Lung (tissue), 12 donors: ENCODE results near the gene DCTD. TPM values are rescaled to one million over a fixed set of nuclear protein-coding genes. Genes with fewer than 3 reads are reported as not detected.

Experiments
- ATAC-seq: fragments of 200-7000 bp; cut with Tn5 transposase; one replicate; pipeline ENCODE4 v1.9.1; 2020; ENCODE audit warnings: moderate number of reproducible peaks; ENCODE audit not compliant: insufficient read depth, low FRiP score
- DNase-seq, 3 donors: peaks; one replicate each; pipeline ENCODE4 v3.0.0-alpha.2; 2013 to 2017
- H3K27ac ChIP-seq, 2 donors: one replicate each; pipeline ENCODE4 v1.5.1; 2013; ENCODE audit warnings: mild to moderate bottlenecking in 2 of 2, moderate library complexity in 2 of 2, control low read depth in 1 of 2, inconsistent platforms in 1 of 2, low read depth in 1 of 2, low read length in 1 of 2
- H3K27me3 ChIP-seq, 3 donors: one replicate each; pipeline ENCODE4 v1.5.1; 2013; ENCODE audit warnings: low read length in 2 of 3; ENCODE audit not compliant: control insufficient read depth in 3 of 3, insufficient read depth in 3 of 3
- H3K36me3 ChIP-seq, 4 donors: one replicate each; pipeline ENCODE4 v1.5.1; 2013; ENCODE audit warnings: low read length in 4 of 4, mild to moderate bottlenecking in 1 of 4, moderate library complexity in 1 of 4; ENCODE audit not compliant: control insufficient read depth in 4 of 4, insufficient read depth in 4 of 4
- H3K4me1 ChIP-seq, 5 donors: one replicate each; pipeline ENCODE4 v1.5.1; 2013; ENCODE audit warnings: low read length in 5 of 5, mild to moderate bottlenecking in 2 of 5, moderate library complexity in 1 of 5; ENCODE audit not compliant: control insufficient read depth in 5 of 5, insufficient read depth in 5 of 5
- H3K4me3 ChIP-seq: one replicate; pipeline ENCODE4 v1.5.1; 2013; ENCODE audit warnings: mild to moderate bottlenecking, control low read depth, moderate library complexity
- H3K9ac ChIP-seq, 2 donors: one replicate each; pipeline ENCODE4 v1.5.1; 2013; ENCODE audit warnings: low read length in 2 of 2, control low read depth in 1 of 2; ENCODE audit not compliant: insufficient read depth in 1 of 2
- H3K9me3 ChIP-seq, 4 donors: one replicate each; pipeline ENCODE4 v1.5.1; 2013; ENCODE audit warnings: low read length in 3 of 4, mild to moderate bottlenecking in 1 of 4, moderate library complexity in 1 of 4; ENCODE audit not compliant: control insufficient read depth in 4 of 4, insufficient read depth in 3 of 4
- CTCF ChIP-seq: IDR thresholded peaks from 2 replicates; pipeline ENCODE4 v1.5.1; 2012; ENCODE audit warnings: mild to moderate bottlenecking; ENCODE audit errors: control extremely low read depth, extremely low read depth
- WGBS, 2 donors: extraction: QIAGEN DNeasy Blood & Tissue Kit; methylation state at CpG; one replicate each; pipeline ENCODE4 v1.1.7; 2013; 5-methylcytosine and 5-hydroxymethylcytosine counted together
- polyA plus RNA-seq, 2 donors: library from polyadenylated mRNA; stranded (reverse); fragments of 200-250 nt; gene quantifications; one replicate each; pipeline ENCODE4 v1.2.1, GENCODE V29; 2013
- total RNA-seq, 2 donors: library from RNA; depleted of rRNA in 1 of 2; stranded (reverse); fragments of >200 nt in 1 of 2; gene quantifications; one replicate each; pipeline ENCODE4 v1.2.1, GENCODE V29; 2014 to 2021
- donor health status: control.
- donor health status: control.
- donor health status: Bipolar disorder and iron deficiency.
- donor health status: healthy.
- donor health status: DM: yes; HTN: yes; CAD: no.

DCTD gene
- total and polyA plus RNA-seq, 4 donors = 52.6 to 80.4 (median 68.3) TPM

- Histone ChIP-seq H3K4me3 (no peak overlapping the region), H3K9me3 (no peaks in the 10 kb centered on the region), H3K9ac (no peak overlapping the region), H3K27me3 (peaks cover 0 to 3% (median 3%) of the 10 kb centered on the region in 3 donors), H3K27ac (no peak overlapping the region), H3K4me1 (no peaks in the 10 kb centered on the region), H3K36me3 (no peaks in the 10 kb centered on the region)
- DNase-seq (peak; percentile 66 to 76 (median 66)), ATAC-seq (peak; percentile 94)
- 10 to 13% methylated on average over 14 of the region's 14 CpGs for WGBS, 2 donors
- TF ChIP-seq CTCF = peak; percentile 86
These were observed 21.0 kb upstream of the DCTD start for GRCh38 chr4:182938205-182938645.

- ATAC-seq = no peak
- H3K4me3 ChIP-seq = no peak overlapping the region
- H3K9me3 ChIP-seq = no peaks in the 10 kb centered on the region
- H3K27ac ChIP-seq = no peak overlapping the region
- H3K27me3 ChIP-seq = peaks cover 0 to 3% (median 0%) of the 10 kb centered on the region in 3 donors
- TF ChIP-seq CTCF = no peak
- no peak overlapping the region for H3K9ac ChIP-seq
- no peak for DNase-seq
- H3K36me3 ChIP-seq = no peaks in the 10 kb centered on the region
- H3K4me1 ChIP-seq = no peaks in the 10 kb centered on the region
- WGBS, 2 donors = 82% methylated on average over 5 of the region's 5 CpGs
These were observed 20.4 kb upstream of the DCTD start for GRCh38 chr4:182937268-182938204.

- Histone ChIP-seq H3K4me1 (peaks cover 0 to 4% (median 0%) of the 10 kb centered on the region in 5 donors), H3K4me3 (no peak overlapping the region), H3K9ac (no peak overlapping the region), H3K9me3 (no peaks in the 10 kb centered on the region), H3K27me3 (no peaks in the 10 kb centered on the region), H3K27ac (no peak overlapping the region), H3K36me3 (no peaks in the 10 kb centered on the region)
- WGBS, 2 donors = 71 to 76% methylated on average over 5 of the region's 5 CpGs
- ATAC-seq = no peak
- TF ChIP-seq CTCF = no peak
- DNase-seq = peak in 1 of 3 donors; percentile 9
These were observed 15.5 kb upstream of the DCTD start for GRCh38 chr4:182932651-182933050.
